ENCODE data around the gene GRHL1. TPM values are rescaled to one million over a fixed set of nuclear protein-coding genes. Genes with fewer than 3 reads are reported as not detected.

Gene GRHL1
- total and polyA plus RNA-seq, 2 experiments from 2014 or later, result 2.9 to 4.2 TPM

- H3K4me3 Mint-ChIP-seq, result no peak overlapping the region
- H3K27me3 Mint-ChIP-seq (ENCODE audit: insufficient read depth, low read depth, poor library complexity), result peaks cover 4% of the 10 kb centered on the region
- DNase-seq (ENCODE audit: low spot score), result no peak
- no peak overlapping the region for H3K27ac Mint-ChIP-seq
- H3K36me3 Mint-ChIP-seq (ENCODE audit: low read depth), result peaks cover 29% of the 10 kb centered on the region
- H3F3A ChIP-seq (replicated peaks; ENCODE audit: low read depth), result no peaks in the 10 kb centered on the region
- peaks cover 8% of the 10 kb centered on the region; the same call in 1 of the 2 replicates for H3K4me1 ChIP-seq (ENCODE audit: insufficient read depth)
- H3K9me3 Mint-ChIP-seq, result peaks cover 8% of the 10 kb centered on the region; the same call in 1 of the 3 replicates
- H3K79me2 ChIP-seq (replicated peaks; ENCODE audit: insufficient read depth), result no peaks in the 10 kb centered on the region
- H3K4me1 Mint-ChIP-seq, result peaks cover 24% of the 10 kb centered on the region
- no peaks in the 10 kb centered on the region for H3K27me3 ChIP-seq (ENCODE audit: insufficient read depth)
- no peak overlapping the region for H3K4me3 ChIP-seq
- ATAC-seq, result no peak
- H3K4me2 ChIP-seq, result no peak overlapping the region
- H3K27ac ChIP-seq (ENCODE audit: low read depth), result no peak overlapping the region
- no peak overlapping the region for H2AFZ ChIP-seq
- TF ChIP-seq, protein P1, sequence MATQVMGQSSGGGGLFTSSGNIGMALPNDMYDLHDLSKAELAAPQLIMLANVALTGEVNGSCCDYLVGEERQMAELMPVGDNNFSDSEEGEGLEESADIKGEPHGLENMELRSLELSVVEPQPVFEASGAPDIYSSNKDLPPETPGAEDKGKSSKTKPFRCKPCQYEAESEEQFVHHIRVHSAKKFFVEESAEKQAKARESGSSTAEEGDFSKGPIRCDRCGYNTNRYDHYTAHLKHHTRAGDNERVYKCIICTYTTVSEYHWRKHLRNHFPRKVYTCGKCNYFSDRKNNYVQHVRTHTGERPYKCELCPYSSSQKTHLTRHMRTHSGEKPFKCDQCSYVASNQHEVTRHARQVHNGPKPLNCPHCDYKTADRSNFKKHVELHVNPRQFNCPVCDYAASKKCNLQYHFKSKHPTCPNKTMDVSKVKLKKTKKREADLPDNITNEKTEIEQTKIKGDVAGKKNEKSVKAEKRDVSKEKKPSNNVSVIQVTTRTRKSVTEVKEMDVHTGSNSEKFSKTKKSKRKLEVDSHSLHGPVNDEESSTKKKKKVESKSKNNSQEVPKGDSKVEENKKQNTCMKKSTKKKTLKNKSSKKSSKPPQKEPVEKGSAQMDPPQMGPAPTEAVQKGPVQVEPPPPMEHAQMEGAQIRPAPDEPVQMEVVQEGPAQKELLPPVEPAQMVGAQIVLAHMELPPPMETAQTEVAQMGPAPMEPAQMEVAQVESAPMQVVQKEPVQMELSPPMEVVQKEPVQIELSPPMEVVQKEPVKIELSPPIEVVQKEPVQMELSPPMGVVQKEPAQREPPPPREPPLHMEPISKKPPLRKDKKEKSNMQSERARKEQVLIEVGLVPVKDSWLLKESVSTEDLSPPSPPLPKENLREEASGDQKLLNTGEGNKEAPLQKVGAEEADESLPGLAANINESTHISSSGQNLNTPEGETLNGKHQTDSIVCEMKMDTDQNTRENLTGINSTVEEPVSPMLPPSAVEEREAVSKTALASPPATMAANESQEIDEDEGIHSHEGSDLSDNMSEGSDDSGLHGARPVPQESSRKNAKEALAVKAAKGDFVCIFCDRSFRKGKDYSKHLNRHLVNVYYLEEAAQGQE (IDR thresholded peaks at IDR 0.05; ENCODE audit: unreplicated experiment), result no peak
- TF ChIP-seq ZNF114 (CRISPR knock-in tag; IDR thresholded peaks at IDR 0.05), result no peak
- no peak for TF ChIP-seq EZH2phosphoT487 (IDR thresholded peaks at IDR 0.05; ENCODE audit: unreplicated experiment)
- TF ChIP-seq POLR2AphosphoS5 (IDR thresholded peaks at IDR 0.05; ENCODE audit: low read depth), result no peak
- TF ChIP-seq JUNB (IDR thresholded peaks at IDR 0.05; ENCODE audit: unreplicated experiment), result no peak
- TF ChIP-seq ZNF462 (CRISPR knock-in tag; IDR thresholded peaks at IDR 0.05), result no peak
- TF ChIP-seq NANOG (IDR thresholded peaks at IDR 0.05; ENCODE audit: borderline replicate concordance), result no peak
- TF ChIP-seq ZNF331 (CRISPR knock-in tag; IDR thresholded peaks at IDR 0.05; ENCODE audit: low read depth), result no peak
- TF ChIP-seq, protein P2, sequence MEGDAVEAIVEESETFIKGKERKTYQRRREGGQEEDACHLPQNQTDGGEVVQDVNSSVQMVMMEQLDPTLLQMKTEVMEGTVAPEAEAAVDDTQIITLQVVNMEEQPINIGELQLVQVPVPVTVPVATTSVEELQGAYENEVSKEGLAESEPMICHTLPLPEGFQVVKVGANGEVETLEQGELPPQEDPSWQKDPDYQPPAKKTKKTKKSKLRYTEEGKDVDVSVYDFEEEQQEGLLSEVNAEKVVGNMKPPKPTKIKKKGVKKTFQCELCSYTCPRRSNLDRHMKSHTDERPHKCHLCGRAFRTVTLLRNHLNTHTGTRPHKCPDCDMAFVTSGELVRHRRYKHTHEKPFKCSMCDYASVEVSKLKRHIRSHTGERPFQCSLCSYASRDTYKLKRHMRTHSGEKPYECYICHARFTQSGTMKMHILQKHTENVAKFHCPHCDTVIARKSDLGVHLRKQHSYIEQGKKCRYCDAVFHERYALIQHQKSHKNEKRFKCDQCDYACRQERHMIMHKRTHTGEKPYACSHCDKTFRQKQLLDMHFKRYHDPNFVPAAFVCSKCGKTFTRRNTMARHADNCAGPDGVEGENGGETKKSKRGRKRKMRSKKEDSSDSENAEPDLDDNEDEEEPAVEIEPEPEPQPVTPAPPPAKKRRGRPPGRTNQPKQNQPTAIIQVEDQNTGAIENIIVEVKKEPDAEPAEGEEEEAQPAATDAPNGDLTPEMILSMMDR (conservative IDR thresholded peaks at IDR 0.05; ENCODE audit: low read depth in 2 of 2), result no peak
- TF ChIP-seq EZH2 (IDR thresholded peaks at IDR 0.05; ENCODE audit: low read depth, unreplicated experiment), result no peak
- no peak for TF ChIP-seq ETS1 (IDR thresholded peaks at IDR 0.05)
- no peaks in the 10 kb centered on the region for H3K9me2 ChIP-seq (ENCODE audit: insufficient read depth)
- H3K36me3 ChIP-seq (ENCODE audit: insufficient read depth), result peaks cover 13% of the 10 kb centered on the region; the same call in 1 of the 2 replicates
- no peaks in the 10 kb centered on the region for H4K20me1 ChIP-seq (replicated peaks; ENCODE audit: insufficient read depth)
Observed at GRCh38 chr2:9937258-9937657, 14.2 kb upstream of the GRHL1 start.
